Measurements from ENCODE around the gene DYNLT3.

DYNLT3 gene

GRCh38 chrX:37818031-37818430 lies 29.3 kb downstream of the DYNLT3 start:
- DNase-seq (ENCODE audit: low spot score), result peak; percentile 15
- TF ChIP-seq CTCF (IDR thresholded peaks at IDR 0.05; ENCODE audit: borderline replicate concordance, control extremely low read depth, extremely low read depth, insufficient read depth, missing control alignments), result no peak
- in situ Hi-C loops (cut with MboI; ENCODE audit: low sequenced_read_pairs, unreplicated experiment), result no loop called here

- in situ Hi-C loops (cut with MboI; ENCODE audit: low sequenced_read_pairs, unreplicated experiment), result no loop called here
Observed at GRCh38 chrX:37817579-37817978, 29.8 kb downstream of the DYNLT3 start.

GRCh38 chrX:37817176-37817575 lies 30.2 kb downstream of the DYNLT3 start:
- no peak for DNase-seq (ENCODE audit: low spot score)
- in situ Hi-C loops (cut with MboI; ENCODE audit: low sequenced_read_pairs, unreplicated experiment), result no loop called here
- no peak for TF ChIP-seq CTCF (IDR thresholded peaks at IDR 0.05; ENCODE audit: borderline replicate concordance, control extremely low read depth, extremely low read depth, insufficient read depth, missing control alignments)

More at GRCh38 chrX:37817579-37817978, 29.8 kb downstream of the DYNLT3 start:
- no peak for TF ChIP-seq CTCF (IDR thresholded peaks at IDR 0.05; ENCODE audit: borderline replicate concordance, control extremely low read depth, extremely low read depth, insufficient read depth, missing control alignments)
- no peak for DNase-seq (ENCODE audit: low spot score)

- DNase-seq (ENCODE audit: low spot score), result no peak
Observed at GRCh38 chrX:37816766-37817165, 30.6 kb downstream of the DYNLT3 start.

GRCh38 chrX:37815366-37815765 lies 32.0 kb downstream of the DYNLT3 start:
- DNase-seq (ENCODE audit: low spot score), result no peak
- in situ Hi-C loops (cut with MboI; ENCODE audit: low sequenced_read_pairs, unreplicated experiment), result no loop called here
- no peak for TF ChIP-seq CTCF (IDR thresholded peaks at IDR 0.05; ENCODE audit: borderline replicate concordance, control extremely low read depth, extremely low read depth, insufficient read depth, missing control alignments)

More at GRCh38 chrX:37816766-37817165, 30.6 kb downstream of the DYNLT3 start:
- in situ Hi-C loops (cut with MboI; ENCODE audit: low sequenced_read_pairs, unreplicated experiment), result no loop called here
- no peak for TF ChIP-seq CTCF (IDR thresholded peaks at IDR 0.05; ENCODE audit: borderline replicate concordance, control extremely low read depth, extremely low read depth, insufficient read depth, missing control alignments)

- in situ Hi-C loops (cut with MboI; ENCODE audit: low sequenced_read_pairs, unreplicated experiment), result no loop called here
- no peak for TF ChIP-seq CTCF (IDR thresholded peaks at IDR 0.05; ENCODE audit: borderline replicate concordance, control extremely low read depth, extremely low read depth, insufficient read depth, missing control alignments)
Observed at GRCh38 chrX:37813570-37813969, 33.8 kb downstream of the DYNLT3 start.

GRCh38 chrX:37812110-37812509 lies 35.3 kb downstream of the DYNLT3 start:
- TF ChIP-seq CTCF (IDR thresholded peaks at IDR 0.05; ENCODE audit: borderline replicate concordance, control extremely low read depth, extremely low read depth, insufficient read depth, missing control alignments), result no peak
- in situ Hi-C loops (cut with MboI; ENCODE audit: low sequenced_read_pairs, unreplicated experiment), result no loop called here
- DNase-seq (ENCODE audit: low spot score), result no peak

More at GRCh38 chrX:37813570-37813969, 33.8 kb downstream of the DYNLT3 start:
- DNase-seq (ENCODE audit: low spot score), result no peak

All from GM13976 (cell line).